Measurements from ENCODE around the gene SYNE2. TPM values are rescaled to one million over a fixed set of nuclear protein-coding genes. Genes with fewer than 3 reads are reported as not detected.

The SYNE2 gene
- total and polyA plus RNA-seq, 4 donors: 26.9 to 208 (median 67.9) TPM

GRCh38 chr14:64045091-64045490 lies 192.3 kb downstream of the SYNE2 start:
- DNase-seq (no peak), ATAC-seq (ENCODE audit: insufficient read depth, low FRiP score) (no peak)
- peaks cover 0 to 2% (median 0%) of the 10 kb centered on the region in 4 donors for H3K9me3 ChIP-seq (ENCODE audit: control insufficient read depth in 4 of 4, insufficient read depth in 3 of 4, low read length in 3 of 4)
- TF ChIP-seq CTCF (IDR thresholded peaks at IDR 0.05; ENCODE audit: control extremely low read depth, extremely low read depth): no peak
- H3K27me3 ChIP-seq (ENCODE audit: control insufficient read depth in 3 of 3, insufficient read depth in 3 of 3, low read length in 2 of 3): no peaks in the 10 kb centered on the region
- H3K4me1 ChIP-seq (ENCODE audit: control insufficient read depth in 5 of 5, insufficient read depth in 5 of 5, low read length in 5 of 5): no peaks in the 10 kb centered on the region
- H3K9ac ChIP-seq (ENCODE audit: insufficient read depth in 1 of 2, low read length in 2 of 2): no peak overlapping the region
- WGBS, 2 donors: 76 to 78% methylated on average over 2 of the region's 2 CpGs
- H3K27ac ChIP-seq (ENCODE audit: low read depth in 1 of 2, low read length in 1 of 2): no peak overlapping the region
- H3K4me3 ChIP-seq: no peak overlapping the region
- H3K36me3 ChIP-seq (ENCODE audit: control insufficient read depth in 4 of 4, insufficient read depth in 4 of 4, low read length in 4 of 4): peaks cover 4 to 9% (median 7%) of the 10 kb centered on the region in 4 donors

- Histone ChIP-seq H3K4me1 (ENCODE audit: control insufficient read depth in 5 of 5, insufficient read depth in 5 of 5, low read length in 5 of 5) (peaks cover 0 to 1% (median 0%) of the 10 kb centered on the region in 5 donors), H3K9ac (ENCODE audit: insufficient read depth in 1 of 2, low read length in 2 of 2) (no peak overlapping the region), H3K27me3 (ENCODE audit: control insufficient read depth in 3 of 3, insufficient read depth in 3 of 3, low read length in 2 of 3) (no peaks in the 10 kb centered on the region), H3K36me3 (ENCODE audit: control insufficient read depth in 4 of 4, insufficient read depth in 4 of 4, low read length in 4 of 4) (peaks cover 6 to 22% (median 15%) of the 10 kb centered on the region in 4 donors), H3K9me3 (ENCODE audit: control insufficient read depth in 4 of 4, insufficient read depth in 3 of 4, low read length in 3 of 4) (peaks cover 0 to 1% (median 0%) of the 10 kb centered on the region in 4 donors), H3K4me3 (no peak overlapping the region), H3K27ac (ENCODE audit: low read depth in 1 of 2, low read length in 1 of 2) (no peak overlapping the region)
- TF ChIP-seq CTCF (IDR thresholded peaks at IDR 0.05; ENCODE audit: control extremely low read depth, extremely low read depth): no peak
- 90 to 93% methylated on average over 2 of the region's 2 CpGs for WGBS, 2 donors
- DNase-seq: no peak
- no peak for ATAC-seq (ENCODE audit: insufficient read depth, low FRiP score)
Observed at GRCh38 chr14:64049616-64050381, 197.0 kb downstream of the SYNE2 start.

- Histone ChIP-seq H3K27me3 (ENCODE audit: control insufficient read depth in 3 of 3, insufficient read depth in 3 of 3, low read length in 2 of 3) (no peaks in the 10 kb centered on the region), H3K27ac (ENCODE audit: low read depth in 1 of 2, low read length in 1 of 2) (no peak overlapping the region), H3K9me3 (ENCODE audit: control insufficient read depth in 4 of 4, insufficient read depth in 3 of 4, low read length in 3 of 4) (peaks cover 0 to 1% (median 0%) of the 10 kb centered on the region in 4 donors), H3K4me3 (no peak overlapping the region), H3K4me1 (ENCODE audit: control insufficient read depth in 5 of 5, insufficient read depth in 5 of 5, low read length in 5 of 5) (peaks cover 0 to 1% (median 0%) of the 10 kb centered on the region in 5 donors), H3K9ac (ENCODE audit: insufficient read depth in 1 of 2, low read length in 2 of 2) (no peak overlapping the region), H3K36me3 (ENCODE audit: control insufficient read depth in 4 of 4, insufficient read depth in 4 of 4, low read length in 4 of 4) (peaks cover 4 to 18% (median 15%) of the 10 kb centered on the region in 4 donors)
- WGBS, 2 donors: 75 to 79% methylated on average over 10 of the region's 10 CpGs
- ATAC-seq (ENCODE audit: insufficient read depth, low FRiP score) (no peak), DNase-seq (no peak)
- no peak for TF ChIP-seq CTCF (IDR thresholded peaks at IDR 0.05; ENCODE audit: control extremely low read depth, extremely low read depth)
Observed at GRCh38 chr14:64053694-64054669, 201.2 kb downstream of the SYNE2 start.

Data from lung (tissue), 12 donors.